BLaER1 treated with 17β-estradiol and CSF1 and Interleukin-3, amounts not matched to agents 10 nM and 100 nM (cell line): ENCODE data around the gene PRKCH.

Experiments
- H3K27ac ChIP-seq, 11 experiments: shearing (Covaris generic); formaldehyde crosslinking; 2 replicates each; pipeline ENCODE4 v1.8.1; 2022
- H3K27me3 ChIP-seq, 11 experiments: shearing (Covaris generic); formaldehyde crosslinking; 2 replicates each; pipeline ENCODE4 v1.8.1; 2022
- H3K36me3 ChIP-seq, 11 experiments: shearing (Covaris generic); formaldehyde crosslinking; 2 replicates each; pipeline ENCODE4 v1.8.1; 2022
- H3K4me1 ChIP-seq, 10 experiments: shearing (Covaris generic); formaldehyde crosslinking; 2 replicates each; pipeline ENCODE4 v1.8.1; 2022
- H3K4me2 ChIP-seq, 11 experiments: shearing (Covaris generic); formaldehyde crosslinking; 2 replicates each; pipeline ENCODE4 v1.8.1; 2022
- H3K4me3 ChIP-seq, 10 experiments: shearing (Covaris generic); formaldehyde crosslinking; 2 replicates each; pipeline ENCODE4 v1.8.1; 2022
- H3K9ac ChIP-seq, 11 experiments: shearing (Covaris generic); formaldehyde crosslinking; 2 replicates each; pipeline ENCODE4 v1.8.1; 2022
- H3K9me3 ChIP-seq, 11 experiments: shearing (Covaris generic); formaldehyde crosslinking; replicated peaks in 1 of 11; 2 replicates each; pipeline ENCODE4 v1.8.1; 2022
- H4K20me1 ChIP-seq, 11 experiments: shearing (Covaris generic); formaldehyde crosslinking; 2 replicates each; pipeline ENCODE4 v1.8.1; 2022
- Cebpa-rat ChIP-seq, 11 experiments: shearing (Covaris generic); IDR thresholded peaks; 2 replicates each; pipeline ENCODE4 v1.8.1; 2022

Gene PRKCH

DNA sequence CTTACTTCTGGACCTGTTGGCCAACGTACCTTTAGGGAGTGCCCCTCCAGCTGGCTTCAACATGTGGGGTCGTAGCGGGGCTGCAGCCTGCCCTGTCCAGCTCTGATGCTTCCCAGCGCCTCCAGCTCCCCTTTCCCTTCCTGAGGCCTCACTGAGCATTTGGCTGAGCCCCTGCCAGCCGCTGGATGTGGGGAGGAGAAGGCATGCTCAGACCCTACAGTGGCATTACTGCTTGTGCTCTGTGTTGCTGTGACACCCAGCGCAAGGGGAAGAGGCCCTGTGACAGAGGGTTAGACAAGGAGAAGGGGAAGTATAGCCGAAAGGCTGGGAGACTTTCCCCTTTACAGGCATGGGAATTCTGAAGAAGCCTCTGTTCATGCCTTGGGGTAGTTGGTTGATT, 145.9 kb downstream of the PRKCH start:
- H3K4me2 ChIP-seq: peak overlapping the region in 5 of 11 experiments; percentile 51 to 94 (median 77); a peak in 10 of 22 replicates
- peak overlapping the region in 7 of 11 experiments; percentile 1 to 100 (median 9); a peak in 10 of 22 replicates for H3K27ac ChIP-seq
- H3K4me1 ChIP-seq: peaks cover 42 to 75% (median 60%) of the 10 kb centered on the region in 10 experiments

DNA sequence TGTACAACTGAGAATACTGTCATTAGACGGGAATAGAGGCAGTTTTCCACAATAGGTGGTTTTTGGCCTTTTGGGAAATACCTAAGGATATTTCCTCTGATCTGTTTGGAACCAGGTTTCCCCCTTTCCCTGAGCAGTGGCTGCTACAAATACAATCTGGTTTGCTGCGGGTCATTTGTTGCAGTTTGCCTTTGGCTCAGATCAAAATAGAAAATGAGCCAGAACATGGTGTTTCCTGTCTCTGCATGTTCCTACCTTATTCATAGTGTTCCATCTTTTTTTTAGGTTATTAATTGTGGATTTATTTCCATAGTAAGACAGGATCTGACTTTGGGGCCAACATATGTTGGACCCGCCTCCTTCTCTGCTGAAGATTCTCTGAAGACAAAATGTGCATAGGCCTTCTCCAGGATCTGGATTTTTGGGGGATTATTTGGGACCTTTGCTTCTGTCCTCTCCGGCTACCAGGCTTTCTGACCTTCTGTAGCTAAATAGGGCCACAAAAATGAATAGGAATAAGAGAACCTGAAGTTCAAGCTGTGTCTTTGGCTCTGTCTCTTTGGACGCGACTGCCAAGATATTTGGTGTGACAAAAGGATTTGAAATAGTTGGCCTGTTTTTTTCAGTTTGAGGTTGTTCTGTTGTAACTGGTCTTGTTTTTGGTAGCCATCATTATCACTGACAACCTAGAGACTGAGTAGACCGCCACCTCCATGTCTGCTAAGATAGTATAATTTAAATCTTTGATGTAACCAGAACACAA, 146.9 kb downstream of the PRKCH start:
- H3K27me3 ChIP-seq: no peaks in the 10 kb centered on the region
- H3K4me1 ChIP-seq: peaks cover 43 to 75% (median 60%) of the 10 kb centered on the region in 10 experiments
- H3K27ac ChIP-seq: peak overlapping the region in 5 of 11 experiments; percentile 97 to 100 (median 100); a peak in 6 of 22 replicates

More for the DNA sequence above, 145.9 kb downstream of the PRKCH start:
- no peak for TF ChIP-seq Cebpa-rat (IDR thresholded peaks at IDR 0.05)
- no peaks in the 10 kb centered on the region for H3K27me3 ChIP-seq
- 0 out of 22 replicates have a peak overlapping the region, but pooled peaks of 2 of the 11 experiments have one; percentile 10 to 26 for H3K9ac ChIP-seq
- no peaks in the 10 kb centered on the region for H4K20me1 ChIP-seq
- H3K9me3 ChIP-seq: peaks cover 0 to 18% (median 11%) of the 10 kb centered on the region in 11 experiments; a peak in 13 of 22 replicates
- H3K36me3 ChIP-seq: peaks cover 0 to 17% (median 7%) of the 10 kb centered on the region in 11 experiments; a peak in 6 of 22 replicates
- H3K4me3 ChIP-seq: no peak overlapping the region

DNA sequence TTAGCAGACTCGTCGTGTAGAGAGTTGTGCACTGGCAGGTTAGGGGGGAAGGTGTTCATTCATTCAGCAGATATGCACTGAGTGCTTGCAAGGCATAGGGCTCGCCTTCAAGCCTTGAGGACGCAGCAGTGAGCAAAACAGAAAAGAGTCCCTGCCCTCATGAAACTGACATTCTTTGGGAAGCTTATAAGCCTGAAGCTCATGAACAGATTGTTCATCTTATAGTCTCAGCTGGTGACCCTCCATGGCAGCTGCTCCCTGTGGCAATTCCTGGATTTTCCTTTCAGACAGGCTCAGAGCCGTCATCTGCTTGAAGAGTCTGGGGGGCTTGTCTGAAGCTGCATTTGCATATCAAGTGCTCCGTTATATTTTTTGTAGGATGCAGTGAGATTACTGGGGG, 148.4 kb downstream of the PRKCH start:
- Histone ChIP-seq H3K27ac (peak overlapping the region in 9 of 11 experiments; percentile 97 to 100 (median 100); a peak in 18 of 22 replicates), H3K9me3 (peaks cover 0 to 7% (median 3%) of the 10 kb centered on the region in 11 experiments; a peak in 7 of 22 replicates), H3K9ac (peak overlapping the region in 9 of 11 experiments; percentile 77 to 93 (median 86); a peak in 15 of 22 replicates), H3K36me3 (peaks cover 0 to 9% (median 0%) of the 10 kb centered on the region in 11 experiments; a peak in 1 of 22 replicates), H3K27me3 (no peaks in the 10 kb centered on the region), H3K4me1 (peaks cover 58 to 90% (median 75%) of the 10 kb centered on the region in 10 experiments), H3K4me2 (peak overlapping the region; percentile 84 to 95 (median 91)), H3K4me3 (peak overlapping the region in 1 of 10 experiments; percentile 62; a peak in 1 of 20 replicates), H4K20me1 (no peaks in the 10 kb centered on the region)
- TF ChIP-seq Cebpa-rat (IDR thresholded peaks at IDR 0.05): no peak

More for the DNA sequence above, 146.9 kb downstream of the PRKCH start:
- no peak for TF ChIP-seq Cebpa-rat (IDR thresholded peaks at IDR 0.05)
- peaks cover 0 to 17% (median 7%) of the 10 kb centered on the region in 11 experiments; a peak in 6 of 22 replicates for H3K36me3 ChIP-seq
- peak overlapping the region in 7 of 11 experiments; percentile 7 to 94 (median 79); a peak in 12 of 22 replicates for H3K4me2 ChIP-seq
- no peak overlapping the region for H3K9ac ChIP-seq
- H4K20me1 ChIP-seq: no peaks in the 10 kb centered on the region
- H3K9me3 ChIP-seq: peaks cover 0 to 18% (median 11%) of the 10 kb centered on the region in 11 experiments; a peak in 13 of 22 replicates
- no peak overlapping the region for H3K4me3 ChIP-seq

DNA sequence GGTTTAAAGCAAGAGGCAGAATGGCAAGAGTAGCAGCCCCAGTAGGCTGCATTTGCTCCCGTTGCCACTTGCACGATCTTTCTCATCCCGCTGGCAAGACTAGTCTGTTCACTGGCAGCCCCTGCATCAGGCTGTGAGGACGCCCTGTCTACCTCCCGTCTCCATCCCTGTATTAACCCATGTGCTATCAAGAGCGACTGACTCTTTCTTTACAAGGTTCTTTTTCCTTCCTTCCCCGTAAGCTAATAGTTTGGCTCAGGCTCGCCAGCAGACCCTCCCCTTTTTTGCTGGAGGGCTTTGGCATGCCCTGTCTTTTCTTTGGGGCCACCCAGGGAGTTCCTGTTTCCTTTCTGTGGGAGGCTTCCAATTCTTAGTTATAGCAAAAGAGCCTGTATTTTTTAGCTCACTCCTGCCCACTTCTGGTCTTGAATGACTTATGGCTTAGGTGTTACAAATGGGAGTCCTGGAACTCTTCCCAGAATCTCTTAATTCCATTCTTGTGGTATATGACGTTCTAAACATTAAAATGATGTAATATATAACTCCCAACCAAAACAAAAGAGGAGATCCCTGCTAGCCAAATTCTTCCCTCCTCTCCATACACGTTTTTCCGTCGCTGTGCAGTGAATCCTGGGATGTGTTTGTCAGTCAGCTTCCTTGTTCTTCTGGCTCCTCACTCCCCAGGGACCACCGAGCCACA, 149.0 kb downstream of the PRKCH start:
- Histone ChIP-seq H3K4me2 (peak overlapping the region; percentile 84 to 95 (median 91)), H3K4me3 (peak overlapping the region in 3 of 10 experiments; percentile 3 to 62 (median 5); a peak in 4 of 20 replicates), H3K36me3 (0 out of 22 replicates have a peak, but pooled peaks cover 0 to 9% (median 0%) of the 10 kb centered on the region in 11 experiments), H3K27ac (peak overlapping the region; percentile 74 to 100 (median 100); a peak in 21 of 22 replicates), H3K9me3 (peaks cover 0 to 2% (median 0%) of the 10 kb centered on the region in 11 experiments; a peak in 3 of 22 replicates), H3K27me3 (no peaks in the 10 kb centered on the region), H3K4me1 (peaks cover 64 to 96% (median 80%) of the 10 kb centered on the region in 10 experiments), H4K20me1 (no peaks in the 10 kb centered on the region), H3K9ac (peak overlapping the region; percentile 73 to 93 (median 85); a peak in 21 of 22 replicates)
- no peak for TF ChIP-seq Cebpa-rat (IDR thresholded peaks at IDR 0.05)

DNA sequence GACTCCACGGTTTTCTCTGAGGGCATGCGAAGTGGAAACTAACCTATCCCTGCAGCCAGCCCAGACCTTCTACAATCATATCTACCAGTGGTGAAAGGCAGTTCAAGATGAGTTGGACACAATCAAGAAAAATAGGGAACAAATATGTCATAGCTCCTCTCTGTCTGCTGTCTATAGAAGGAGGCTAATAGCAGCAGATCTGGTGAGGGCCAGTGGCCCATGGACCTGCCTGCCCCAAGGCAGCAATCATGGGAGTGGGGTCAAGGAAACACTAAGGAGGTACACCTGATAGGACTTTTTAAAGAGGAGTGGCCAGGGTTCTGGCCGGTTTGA, 149.5 kb downstream of the PRKCH start:
- Histone ChIP-seq H3K9ac (peak overlapping the region; percentile 73 to 93 (median 85); a peak in 21 of 22 replicates), H3K4me3 (peak overlapping the region in 3 of 10 experiments; percentile 47 to 62 (median 57); a peak in 4 of 20 replicates), H4K20me1 (no peaks in the 10 kb centered on the region), H3K27me3 (no peaks in the 10 kb centered on the region), H3K4me2 (peak overlapping the region; percentile 84 to 95 (median 91)), H3K27ac (peak overlapping the region; percentile 74 to 100 (median 100); a peak in 21 of 22 replicates), H3K4me1 (peaks cover 69 to 100% (median 85%) of the 10 kb centered on the region in 10 experiments), H3K36me3 (0 out of 22 replicates have a peak, but pooled peaks cover 0 to 9% (median 0%) of the 10 kb centered on the region in 11 experiments), H3K9me3 (no peaks in the 10 kb centered on the region)
- no peak for TF ChIP-seq Cebpa-rat (IDR thresholded peaks at IDR 0.05)

DNA sequence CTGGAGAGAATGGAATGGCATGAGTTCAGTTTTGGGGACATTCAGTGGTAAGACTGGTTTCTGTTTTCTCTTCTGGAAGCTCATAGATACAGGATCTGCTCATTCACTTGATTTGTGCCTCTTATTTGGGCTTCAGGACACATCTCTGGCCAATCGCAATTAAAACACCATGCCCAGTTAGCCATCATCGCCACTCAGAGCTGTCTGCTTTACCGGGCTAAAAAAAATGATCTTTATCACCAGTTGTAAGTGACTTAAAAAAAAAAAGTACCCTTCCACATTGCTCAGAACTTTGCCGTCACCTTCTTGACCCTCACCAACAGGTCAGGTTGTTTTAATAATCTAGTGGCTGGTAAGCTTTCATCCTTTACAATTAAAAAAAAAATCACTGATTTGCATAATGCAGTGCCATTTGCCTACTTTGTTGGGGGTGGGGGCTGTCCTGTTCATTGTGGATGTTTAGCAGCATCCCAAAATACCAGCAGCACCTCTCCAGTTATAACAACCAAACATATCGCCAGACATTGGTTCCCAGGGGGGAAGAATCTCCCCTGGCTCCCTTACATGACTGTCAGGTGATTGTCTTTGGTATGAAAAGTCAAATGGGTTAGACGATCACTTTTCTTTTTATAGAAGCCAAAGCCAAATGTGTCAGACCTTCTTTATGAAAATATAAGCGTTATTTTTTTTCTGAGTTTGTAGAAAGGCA, 150.1 kb downstream of the PRKCH start:
- Histone ChIP-seq H3K4me2 (peak overlapping the region; percentile 84 to 95 (median 91)), H3K27me3 (no peaks in the 10 kb centered on the region), H3K4me3 (peak overlapping the region; percentile 25 to 62 (median 46); a peak in 19 of 20 replicates), H3K27ac (peak overlapping the region; percentile 74 to 100 (median 100); a peak in 21 of 22 replicates), H4K20me1 (no peaks in the 10 kb centered on the region), H3K9ac (peak overlapping the region; percentile 73 to 93 (median 85)), H3K4me1 (peaks cover 75 to 100% (median 88%) of the 10 kb centered on the region in 10 experiments), H3K36me3 (0 out of 22 replicates have a peak, but pooled peaks cover 0 to 6% (median 0%) of the 10 kb centered on the region in 11 experiments), H3K9me3 (no peaks in the 10 kb centered on the region)
- TF ChIP-seq Cebpa-rat (IDR thresholded peaks at IDR 0.05): no peak

DNA sequence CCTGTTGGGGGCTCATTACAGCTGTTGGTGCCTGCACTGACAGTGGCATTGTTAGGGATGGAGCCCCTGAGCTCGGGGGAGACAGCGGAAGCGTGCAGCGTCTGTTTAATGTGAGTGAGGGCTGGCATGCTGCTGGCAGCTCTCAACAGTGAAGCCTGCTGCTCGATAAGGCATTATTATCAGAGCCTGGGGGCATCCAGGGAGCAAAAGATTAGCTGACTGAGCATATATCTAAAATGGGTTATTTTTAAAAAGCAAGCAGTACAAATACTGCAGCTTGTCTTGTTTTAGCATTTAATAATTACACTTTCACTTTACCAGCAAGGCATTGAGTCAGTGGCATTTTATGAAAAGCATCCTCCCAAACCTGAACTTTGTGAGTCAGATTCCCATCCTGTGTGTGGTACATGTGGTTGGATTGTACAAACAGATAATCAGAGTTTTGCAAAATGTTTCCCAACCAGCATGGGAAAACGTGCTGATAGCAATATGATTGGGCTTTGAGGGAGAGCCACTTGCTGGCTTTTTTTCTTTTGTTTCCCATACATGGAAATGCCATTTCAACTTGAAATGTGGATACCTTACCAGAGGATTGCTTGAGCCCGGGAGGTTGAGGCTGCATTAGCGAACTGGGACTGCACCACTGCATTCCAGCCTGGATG, 150.8 kb downstream of the PRKCH start:
- peak in 9 of 11 experiments; percentile 78 to 97 (median 93); a peak in 18 of 22 replicates for TF ChIP-seq Cebpa-rat (IDR thresholded peaks at IDR 0.05)
- H4K20me1 ChIP-seq: no peaks in the 10 kb centered on the region
- peaks cover 78 to 97% (median 88%) of the 10 kb centered on the region in 10 experiments for H3K4me1 ChIP-seq
- H3K9ac ChIP-seq: peak overlapping the region; percentile 73 to 93 (median 85)
- H3K4me2 ChIP-seq: peak overlapping the region; percentile 84 to 95 (median 91)
- H3K27ac ChIP-seq: peak overlapping the region; percentile 74 to 100 (median 100); a peak in 21 of 22 replicates
- 0 out of 22 replicates have a peak, but pooled peaks cover 0 to 4% (median 0%) of the 10 kb centered on the region in 11 experiments for H3K36me3 ChIP-seq
- no peaks in the 10 kb centered on the region for H3K27me3 ChIP-seq
- no peaks in the 10 kb centered on the region for H3K9me3 ChIP-seq
- peak overlapping the region; percentile 25 to 62 (median 46); a peak in 19 of 20 replicates for H3K4me3 ChIP-seq
